ENCODE measurements around the gene PRXL2C.
"Not testable (repeated sequence)": the region's sequence is repeated elsewhere in the genome, so short reads cannot be mapped to it uniquely, and the experiment has no call there.

Gene PRXL2C

GRCh38 chr9:96636368-96636767 lies 18.7 kb downstream of the PRXL2C start:
- no peaks in the 10 kb centered on the region for H3K27me3 ChIP-seq (ENCODE audit: insufficient read depth, poor library complexity, severe bottlenecking)
- no peak for DNase-seq (ENCODE audit: low spot score)
- H3K27ac ChIP-seq (ENCODE audit: poor library complexity, severe bottlenecking): no peak overlapping the region
- H3K9me3 ChIP-seq (ENCODE audit: severe bottlenecking): no peaks in the 10 kb centered on the region
- no peak for TF ChIP-seq CTCF (IDR thresholded peaks at IDR 0.05; ENCODE audit: poor library complexity, severe bottlenecking)
- no peak for ATAC-seq (ENCODE audit: low read depth)
- H3K4me1 ChIP-seq (ENCODE audit: insufficient read depth, poor library complexity, severe bottlenecking): no peaks in the 10 kb centered on the region
- no peak overlapping the region for H3K4me3 ChIP-seq (ENCODE audit: severe bottlenecking)
- H3K36me3 ChIP-seq (ENCODE audit: low read depth): no peaks in the 10 kb centered on the region

GRCh38 chr9:96633579-96633978 lies 21.5 kb downstream of the PRXL2C start:
- not testable (repeated sequence) for DNase-seq (ENCODE audit: low spot score); H3K27ac ChIP-seq (ENCODE audit: poor library complexity, severe bottlenecking); H3K27me3 ChIP-seq (ENCODE audit: insufficient read depth, poor library complexity, severe bottlenecking); ATAC-seq (ENCODE audit: low read depth); H3K36me3 ChIP-seq (ENCODE audit: low read depth); H3K4me3 ChIP-seq (ENCODE audit: severe bottlenecking); H3K9me3 ChIP-seq (ENCODE audit: severe bottlenecking); H3K4me1 ChIP-seq (ENCODE audit: insufficient read depth, poor library complexity, severe bottlenecking)

GRCh38 chr9:96626912-96627311 lies 28.2 kb downstream of the PRXL2C start:
- no peaks in the 10 kb centered on the region for H3K9me3 ChIP-seq (ENCODE audit: severe bottlenecking)
- H3K36me3 ChIP-seq (ENCODE audit: low read depth): no peaks in the 10 kb centered on the region
- no peak for TF ChIP-seq CTCF (IDR thresholded peaks at IDR 0.05; ENCODE audit: poor library complexity, severe bottlenecking)
- H3K27ac ChIP-seq (ENCODE audit: poor library complexity, severe bottlenecking): peak overlapping the region; percentile 59
- ATAC-seq (ENCODE audit: low read depth) (peak; percentile 46; the same call in 1 of the 3 replicates), DNase-seq (ENCODE audit: low spot score) (no peak)
- no peak overlapping the region for H3K4me3 ChIP-seq (ENCODE audit: severe bottlenecking)
- peaks cover 11% of the 10 kb centered on the region for H3K4me1 ChIP-seq (ENCODE audit: insufficient read depth, poor library complexity, severe bottlenecking)
- H3K27me3 ChIP-seq (ENCODE audit: insufficient read depth, poor library complexity, severe bottlenecking): no peaks in the 10 kb centered on the region

GRCh38 chr9:96621618-96622017 lies 33.5 kb downstream of the PRXL2C start:
- H3K4me1 ChIP-seq (ENCODE audit: insufficient read depth, poor library complexity, severe bottlenecking): no peaks in the 10 kb centered on the region
- no peak overlapping the region for H3K27ac ChIP-seq (ENCODE audit: poor library complexity, severe bottlenecking)
- TF ChIP-seq CTCF (IDR thresholded peaks at IDR 0.05; ENCODE audit: poor library complexity, severe bottlenecking): no peak
- H3K4me3 ChIP-seq (ENCODE audit: severe bottlenecking): no peak overlapping the region
- DNase-seq (ENCODE audit: low spot score) (no peak), ATAC-seq (ENCODE audit: low read depth) (no peak)
- H3K27me3 ChIP-seq (ENCODE audit: insufficient read depth, poor library complexity, severe bottlenecking): no peaks in the 10 kb centered on the region
- no peaks in the 10 kb centered on the region for H3K9me3 ChIP-seq (ENCODE audit: severe bottlenecking)
- H3K36me3 ChIP-seq (ENCODE audit: low read depth): no peaks in the 10 kb centered on the region

GRCh38 chr9:96620832-96621269 lies 34.3 kb downstream of the PRXL2C start:
- DNase-seq (ENCODE audit: low spot score) (no peak), ATAC-seq (ENCODE audit: low read depth) (no peak)
- no peak overlapping the region for H3K4me3 ChIP-seq (ENCODE audit: severe bottlenecking)
- no peaks in the 10 kb centered on the region for H3K36me3 ChIP-seq (ENCODE audit: low read depth)
- H3K4me1 ChIP-seq (ENCODE audit: insufficient read depth, poor library complexity, severe bottlenecking): no peaks in the 10 kb centered on the region
- H3K27ac ChIP-seq (ENCODE audit: poor library complexity, severe bottlenecking): no peak overlapping the region
- no peak for TF ChIP-seq CTCF (IDR thresholded peaks at IDR 0.05; ENCODE audit: poor library complexity, severe bottlenecking)
- H3K9me3 ChIP-seq (ENCODE audit: severe bottlenecking): no peaks in the 10 kb centered on the region
- no peaks in the 10 kb centered on the region for H3K27me3 ChIP-seq (ENCODE audit: insufficient read depth, poor library complexity, severe bottlenecking)

Data from RWPE2 (cell line).